Measurements from ENCODE around the gene ZNF70.
A peak's percentile ranks its signal among the peaks of the same experiment; 100 is the strongest.

Gene ZNF70

DNA sequence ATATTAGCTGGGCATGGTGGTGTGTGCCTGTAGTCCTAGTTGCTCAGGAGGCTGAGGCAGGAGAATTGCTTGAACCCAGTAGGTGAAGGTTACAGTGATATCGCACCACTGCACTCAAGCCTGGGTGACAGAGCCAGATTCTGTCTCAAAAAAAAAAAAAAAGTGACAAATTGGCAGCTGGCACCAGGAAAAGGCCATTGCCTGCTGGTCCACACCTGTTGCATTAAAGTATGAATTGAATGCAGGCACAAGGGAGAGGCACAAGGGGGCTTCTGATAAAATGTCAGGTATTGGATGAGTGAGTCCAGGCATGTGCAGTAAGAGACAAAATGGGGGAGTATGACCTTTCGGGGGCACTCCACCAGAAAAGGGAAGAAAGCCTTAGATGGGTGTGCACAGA lies 28.2 kb downstream of the ZNF70 start:
- in situ Hi-C loops (cut with MboI; ENCODE audit: low sequenced_read_pairs, unreplicated experiment), result no loop called here
- no peak for DNase-seq (ENCODE audit: low spot score)
- no peak for TF ChIP-seq CTCF (IDR thresholded peaks at IDR 0.05; ENCODE audit: borderline replicate concordance, control extremely low read depth, extremely low read depth, insufficient read depth, missing control alignments)

GRCh38 chr22:23722160-23722559 lies 28.8 kb downstream of the ZNF70 start:
- TF ChIP-seq CTCF (IDR thresholded peaks at IDR 0.05; ENCODE audit: borderline replicate concordance, control extremely low read depth, extremely low read depth, insufficient read depth, missing control alignments), result no peak
- in situ Hi-C loops (cut with MboI; ENCODE audit: low sequenced_read_pairs, unreplicated experiment), result no loop called here
- no peak for DNase-seq (ENCODE audit: low spot score)

GRCh38 chr22:23720855-23721254 lies 30.1 kb downstream of the ZNF70 start:
- no peak for DNase-seq (ENCODE audit: low spot score)
- in situ Hi-C loops (cut with MboI; ENCODE audit: low sequenced_read_pairs, unreplicated experiment), result no loop called here
- TF ChIP-seq CTCF (IDR thresholded peaks at IDR 0.05; ENCODE audit: borderline replicate concordance, control extremely low read depth, extremely low read depth, insufficient read depth, missing control alignments), result no peak

GRCh38 chr22:23718371-23719165 lies 32.3 kb downstream of the ZNF70 start:
- in situ Hi-C loops (cut with MboI; ENCODE audit: low sequenced_read_pairs, unreplicated experiment), result no loop called here
- TF ChIP-seq CTCF (IDR thresholded peaks at IDR 0.05; ENCODE audit: borderline replicate concordance, control extremely low read depth, extremely low read depth, insufficient read depth, missing control alignments), result no peak
- DNase-seq (ENCODE audit: low spot score), result no peak

- DNase-seq (ENCODE audit: low spot score), result peak; percentile 97
- TF ChIP-seq CTCF (IDR thresholded peaks at IDR 0.05; ENCODE audit: borderline replicate concordance, control extremely low read depth, extremely low read depth, insufficient read depth, missing control alignments), result no peak
- in situ Hi-C loops (cut with MboI; ENCODE audit: low sequenced_read_pairs, unreplicated experiment), result no loop called here
Measured at GRCh38 chr22:23716811-23717801, 33.8 kb downstream of the ZNF70 start.

- DNase-seq (ENCODE audit: low spot score), result peak; percentile 16
- TF ChIP-seq CTCF (IDR thresholded peaks at IDR 0.05; ENCODE audit: borderline replicate concordance, control extremely low read depth, extremely low read depth, insufficient read depth, missing control alignments), result no peak
- in situ Hi-C loops (cut with MboI; ENCODE audit: low sequenced_read_pairs, unreplicated experiment), result no loop called here
Measured at GRCh38 chr22:23715806-23716375, 35.0 kb downstream of the ZNF70 start.

Data from GM13976 (cell line).